K562 (cell line): ENCODE measurements around the gene HMBS.

ENCODE experiments used
- CBX3 ChIP-seq, 2 experiments: IDR thresholded peaks; 1 replicate in 1 of 2; 2 replicates in 1 of 2; pipeline ENCODE4 v1.6.1; 2012; ENCODE audit warnings: inconsistent platforms in 2 of 2, low read length in 2 of 2, borderline replicate concordance in 1 of 2, control low read depth in 1 of 2
- CTCF ChIP-seq, 3 experiments: IDR thresholded peaks in 2 of 3; conservative IDR thresholded peaks in 1 of 3; 2 replicates each; pipeline ENCODE4 v1.5.1; 2011 to 2012; ENCODE audit warnings: low read length in 3 of 3, mild to moderate bottlenecking in 3 of 3, control low read depth in 2 of 3, improper control_type of control experiment in 1 of 3, inconsistent platforms in 1 of 3, low read depth in 1 of 3, mixed read lengths in 1 of 3, moderate library complexity in 1 of 3; ENCODE audit not compliant: insufficient read depth in 2 of 3
- ZBTB43 ChIP-seq: sonication (generic); formaldehyde crosslinking; IDR thresholded peaks from 2 replicates; pipeline ENCODE4 v1.8.0; 2023; ENCODE audit warnings: mild to moderate bottlenecking, missing genetic modification reagents

- TF ChIP-seq ZBTB43 (CRISPR knock-in tag) (no peak), CBX3 (IDR thresholded peaks at IDR 0.05; ENCODE audit: borderline replicate concordance in 1 of 2, low read length in 2 of 2) (no peak), CTCF (IDR thresholded peaks at IDR 0.05 in 2 of 3, conservative IDR thresholded peaks at IDR 0.05 in 1 of 3; ENCODE audit: insufficient read depth in 2 of 3, low read depth in 1 of 3, low read length in 3 of 3) (no peak)
These were observed 8.5 kb downstream of the HMBS start for GRCh38 chr11:119092880-119093842.
